ENCODE measurements around the gene PRKN.
"Not testable (repeated sequence)": the region's sequence is repeated elsewhere in the genome, so short reads cannot be mapped to it uniquely, and the experiment has no call there.

The PRKN gene

DNA sequence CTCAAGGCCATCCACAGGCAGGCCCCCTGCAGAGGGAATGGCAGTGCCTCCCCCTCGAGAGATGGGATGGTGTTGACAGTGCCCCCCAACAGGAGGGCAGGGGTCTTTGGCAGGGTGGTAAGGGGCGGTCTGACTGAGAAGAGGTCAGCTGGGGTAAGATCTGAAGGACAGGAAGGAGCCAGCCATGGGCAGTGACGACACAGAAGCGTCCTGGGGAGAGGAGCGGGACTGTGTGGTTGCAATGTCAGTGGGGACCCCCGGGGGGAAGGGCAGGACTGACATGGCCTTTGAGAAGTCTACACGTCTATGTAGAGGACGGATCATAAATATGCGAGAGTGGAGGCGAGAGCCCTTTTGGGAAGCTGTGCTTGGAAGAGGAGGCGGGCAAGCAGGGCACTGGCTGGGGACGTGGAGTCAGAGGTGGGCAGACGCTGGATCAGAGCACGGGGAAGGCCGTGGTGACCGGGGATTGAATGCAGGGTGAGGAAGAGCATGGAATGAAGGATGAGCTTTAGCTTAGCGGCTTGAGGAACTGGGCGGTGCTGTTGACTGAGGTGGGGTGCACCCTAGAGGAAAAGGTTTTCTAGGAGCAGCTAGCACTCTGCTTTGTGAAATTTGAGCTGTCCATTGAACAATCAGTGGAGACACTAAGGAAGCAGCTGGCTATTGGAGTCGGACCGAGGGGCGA, 1371.3 kb downstream of the PRKN start:
- no peak for DNase-seq (ENCODE audit: low read depth in 2 of 2)

DNA sequence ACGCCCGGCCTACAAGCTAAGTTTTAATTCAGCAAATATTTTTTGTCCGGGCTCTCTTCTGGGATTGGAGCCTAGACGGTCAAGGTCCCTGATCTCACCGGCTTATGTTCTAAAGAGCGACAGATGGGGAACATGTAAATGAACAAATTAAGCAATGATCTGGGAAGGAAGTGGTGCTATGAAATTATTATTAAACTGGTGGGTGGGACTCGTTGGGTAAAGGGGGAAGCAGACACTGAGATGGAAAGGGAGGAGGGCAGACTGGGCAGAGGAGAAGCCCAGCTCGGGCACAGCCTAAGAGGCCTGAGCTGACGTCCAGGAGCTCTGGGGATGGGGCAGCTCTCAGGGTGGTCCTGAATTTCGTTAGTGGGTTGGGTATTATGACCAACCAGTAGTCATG, 1371.9 kb downstream of the PRKN start:
- DNase-seq (ENCODE audit: low read depth in 2 of 2): no peak

DNA sequence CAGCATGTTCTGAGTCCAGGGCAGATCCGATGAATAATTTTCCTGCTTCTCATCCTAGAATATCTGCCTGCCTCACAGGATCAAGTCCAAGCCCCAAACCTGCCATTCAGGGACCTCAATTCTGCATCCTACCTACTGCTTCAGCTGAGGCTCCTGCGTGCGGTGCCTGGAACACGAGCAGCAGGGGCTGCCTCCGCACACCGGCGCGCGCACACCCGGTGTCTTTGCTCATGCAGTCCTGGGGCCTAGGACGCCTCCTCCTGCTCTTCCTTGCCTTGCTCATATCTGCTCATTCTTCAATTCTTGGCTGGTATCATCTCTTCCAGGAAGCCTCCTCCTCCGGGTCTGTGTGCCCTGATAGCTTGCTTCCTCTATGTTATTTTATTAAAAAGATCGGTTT, 1372.6 kb downstream of the PRKN start:
- DNase-seq (ENCODE audit: low read depth in 2 of 2): no peak

DNA sequence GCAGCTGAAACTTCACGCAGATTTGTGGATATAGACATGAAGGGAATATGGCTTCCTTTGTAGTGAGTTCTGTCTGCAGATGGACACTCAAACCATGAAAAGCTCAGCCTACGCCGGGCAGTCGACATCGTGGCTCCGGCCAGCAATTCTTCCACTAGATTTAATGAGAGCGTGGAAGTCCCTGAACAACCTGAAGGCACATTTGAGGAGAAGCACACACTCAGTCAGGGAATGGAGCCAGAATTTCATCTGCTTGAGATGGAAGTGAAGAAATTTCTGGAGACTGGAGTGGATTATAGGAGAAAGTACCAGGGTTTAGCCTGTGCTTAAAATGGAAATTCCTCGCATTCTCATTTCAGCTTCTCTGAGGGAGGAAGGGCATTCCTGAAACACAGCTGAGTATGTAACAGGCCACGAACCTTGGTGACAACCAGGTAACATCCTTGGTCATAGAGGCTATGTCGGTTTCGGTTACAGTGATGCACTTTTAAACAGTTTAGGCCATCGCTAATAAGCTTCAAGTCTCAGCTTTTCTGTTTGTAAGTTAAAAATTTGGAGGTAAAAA, 1373.2 kb downstream of the PRKN start:
- DNase-seq (ENCODE audit: low read depth in 2 of 2): no peak

DNA sequence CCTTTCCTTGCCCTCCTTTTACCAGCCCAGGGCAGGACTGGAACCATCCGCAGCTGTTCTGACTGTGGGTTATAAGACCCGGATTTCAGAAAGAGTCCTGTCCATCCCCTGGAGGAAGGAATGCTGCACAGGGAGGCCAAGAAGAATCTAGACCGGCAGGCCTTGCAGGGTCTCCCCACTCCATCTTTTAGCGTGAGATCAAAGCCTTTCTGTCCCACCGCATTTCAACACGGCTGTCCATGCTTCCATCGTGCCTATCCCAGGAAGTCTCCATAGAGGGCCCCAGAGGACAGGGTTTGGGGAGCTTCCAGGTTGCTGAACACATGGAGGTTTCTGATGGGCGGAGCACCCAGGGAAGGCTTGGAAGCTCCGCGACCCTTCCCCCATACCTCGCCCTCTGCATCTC, 1374.4 kb downstream of the PRKN start:
- DNase-seq (ENCODE audit: low read depth in 2 of 2): no peak

DNA sequence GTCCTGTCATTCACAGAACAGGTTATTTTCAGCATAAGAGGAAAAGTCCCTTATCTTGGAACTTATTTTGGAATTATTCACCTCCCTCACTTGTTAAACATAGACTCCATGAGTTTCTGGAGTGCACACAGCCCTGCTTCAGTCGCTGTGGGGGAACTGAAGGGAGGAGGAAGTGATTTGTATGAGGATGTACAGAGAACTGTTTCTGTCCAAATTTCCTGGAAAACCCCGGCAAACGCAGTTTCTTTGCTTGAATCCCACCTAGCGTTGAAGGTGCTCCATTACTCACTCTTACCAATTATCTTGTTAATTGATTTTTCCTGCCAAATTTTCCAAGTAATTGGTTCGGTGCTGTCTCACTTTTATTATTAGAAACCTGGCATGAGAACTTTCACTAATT, 1375.7 kb downstream of the PRKN start:
- no peak for DNase-seq (ENCODE audit: low read depth in 2 of 2)

DNA sequence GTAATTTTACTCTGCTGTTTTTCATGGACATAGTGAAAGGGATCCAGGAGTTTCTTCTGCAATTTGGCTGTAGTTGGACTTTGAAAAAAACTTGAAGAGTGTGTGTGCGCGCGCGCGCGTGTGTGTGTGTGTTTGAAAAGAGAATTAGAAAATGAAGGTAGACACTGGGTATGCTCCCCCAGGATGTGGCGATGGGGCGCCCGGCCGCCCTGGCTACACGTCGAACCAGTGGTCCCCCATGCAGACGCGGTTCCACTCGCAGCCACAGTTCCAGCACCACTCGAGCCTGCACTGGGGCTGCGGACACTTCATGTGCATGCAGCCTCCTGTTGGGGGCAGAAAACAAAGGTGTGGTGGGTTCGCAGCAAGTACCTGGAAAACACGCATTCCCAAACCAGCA, 1377.7 kb downstream of the PRKN start:
- no peak for DNase-seq (ENCODE audit: low read depth in 2 of 2)

DNA sequence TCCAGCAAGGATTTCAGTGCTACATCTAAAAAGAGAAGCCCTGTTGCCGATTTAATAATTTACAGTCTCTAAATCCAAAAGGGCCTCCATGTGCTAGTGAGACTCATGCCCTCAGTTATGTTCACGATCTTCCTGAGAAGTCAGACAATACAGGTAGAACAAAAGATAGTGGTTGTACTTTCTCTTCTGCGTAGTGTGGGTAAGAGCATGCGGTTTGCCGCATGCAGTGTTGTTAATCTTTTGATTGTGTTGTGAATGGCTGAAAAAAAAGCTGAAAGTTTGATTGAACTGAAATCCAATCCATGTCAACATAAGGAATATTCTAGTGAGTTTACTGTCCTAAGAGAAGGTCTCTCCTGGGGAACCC, 1379.0 kb downstream of the PRKN start:
- no peak for DNase-seq (ENCODE audit: low read depth in 2 of 2)

DNA sequence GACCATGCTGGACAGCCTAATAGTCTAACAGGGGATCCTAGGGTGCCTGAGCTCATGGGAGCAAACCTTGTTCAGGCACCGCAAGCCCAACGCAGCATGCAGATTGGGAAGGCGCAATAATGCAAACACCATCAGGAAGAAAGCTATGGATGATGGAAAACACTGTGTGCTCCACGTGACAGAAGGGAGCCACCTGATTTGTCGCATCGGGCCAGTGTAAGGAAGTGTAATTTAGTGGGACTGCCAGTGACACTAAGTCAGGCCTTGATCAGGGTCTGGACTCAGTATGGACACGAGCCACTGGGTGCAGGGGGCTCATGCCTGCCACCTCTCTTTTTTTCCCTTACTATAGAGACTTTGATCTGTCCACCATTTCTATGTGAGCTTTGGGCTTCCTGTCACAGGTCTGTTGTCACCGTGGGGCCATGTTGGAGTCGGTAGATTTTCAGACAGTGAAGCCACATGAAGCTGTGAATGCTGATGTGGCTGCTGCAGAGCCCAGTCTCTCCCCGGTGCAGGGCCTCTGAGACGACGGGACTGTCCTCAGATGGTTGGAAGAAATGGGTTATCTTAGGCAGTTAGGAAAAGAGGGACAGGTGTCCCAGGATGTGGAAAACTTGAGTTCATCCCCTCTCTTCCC, 1379.5 kb downstream of the PRKN start:
- no peak for DNase-seq (ENCODE audit: low read depth in 2 of 2)

DNA sequence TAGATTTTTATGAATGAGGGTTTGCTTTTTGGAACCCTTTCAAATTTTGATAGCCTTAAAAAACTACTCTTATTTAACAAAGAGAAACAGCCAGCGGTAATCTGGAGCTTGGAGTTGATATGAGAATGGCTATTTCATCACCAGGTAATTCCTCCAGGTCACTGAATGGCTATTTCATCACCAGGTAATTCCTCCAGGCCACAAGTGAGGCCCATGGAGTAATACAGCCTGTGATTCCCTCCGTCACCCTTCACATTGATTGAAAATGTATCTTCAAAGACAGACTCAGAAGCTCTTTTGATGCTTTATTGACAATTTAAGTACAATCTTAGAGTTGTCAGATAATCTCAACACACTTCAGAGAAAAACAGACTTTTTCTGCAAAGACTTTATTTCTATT, 1380.4 kb downstream of the PRKN start:
- no peak for DNase-seq (ENCODE audit: low read depth in 2 of 2)

DNA sequence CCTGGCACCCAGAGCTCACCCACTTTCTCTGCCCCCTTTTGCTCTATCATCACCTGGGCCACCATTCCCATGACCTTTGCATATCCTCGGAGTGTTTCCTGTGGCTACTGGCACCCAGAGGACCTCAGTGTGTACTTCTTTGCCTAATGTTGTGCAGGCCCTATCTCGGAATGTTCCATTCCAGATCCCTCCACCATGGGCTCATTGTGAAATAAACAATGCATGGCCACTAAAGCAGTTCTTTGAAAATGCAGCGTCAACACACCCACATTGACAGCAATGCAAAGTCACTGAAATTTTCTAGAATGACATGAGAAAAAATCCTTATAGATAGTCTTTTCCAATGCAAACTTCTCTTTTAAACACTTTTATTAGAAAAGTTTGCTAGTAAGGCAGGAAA, 1380.8 kb downstream of the PRKN start:
- no peak for DNase-seq (ENCODE audit: low read depth in 2 of 2)

DNA sequence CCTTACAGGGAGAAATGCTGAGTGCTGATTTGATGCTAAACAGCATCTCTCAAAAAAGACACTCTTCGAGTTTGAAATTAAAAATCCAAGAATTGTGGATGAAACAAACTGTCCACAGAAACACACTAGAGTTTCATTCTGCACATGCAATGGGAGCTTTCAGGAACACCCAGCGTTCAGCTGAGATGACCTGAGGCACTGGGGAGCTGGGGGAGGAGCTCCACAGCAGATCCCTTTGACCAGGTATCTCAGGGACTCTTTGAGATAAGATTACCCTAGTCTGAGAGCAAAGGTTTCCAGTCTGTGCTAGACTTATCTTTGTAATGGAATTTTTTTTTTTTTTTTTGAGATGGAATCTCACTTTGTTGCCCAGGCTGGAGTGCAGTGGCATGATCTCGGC, 1382.9 kb downstream of the PRKN start:
- DNase-seq (ENCODE audit: low read depth in 2 of 2): no peak

DNA sequence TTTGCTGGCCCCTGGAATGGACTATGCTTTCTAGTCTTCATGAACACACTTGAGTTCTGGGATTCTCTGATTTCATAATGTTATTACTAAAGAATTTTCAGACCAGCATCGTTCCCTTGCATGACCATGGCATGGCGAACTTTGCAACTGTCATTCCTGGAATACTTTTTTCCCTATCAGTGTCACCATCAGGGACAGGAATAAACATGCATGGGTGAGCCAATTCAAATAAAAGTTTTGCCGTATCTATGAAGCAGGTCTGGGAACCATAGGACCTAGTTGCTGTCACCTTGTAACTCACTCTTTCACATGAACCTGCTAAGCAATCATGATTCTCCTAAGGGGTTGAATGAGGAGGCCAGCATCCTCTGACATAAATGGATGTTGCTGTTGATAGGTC, 1385.5 kb downstream of the PRKN start:
- no peak for DNase-seq (ENCODE audit: low read depth in 2 of 2)

DNA sequence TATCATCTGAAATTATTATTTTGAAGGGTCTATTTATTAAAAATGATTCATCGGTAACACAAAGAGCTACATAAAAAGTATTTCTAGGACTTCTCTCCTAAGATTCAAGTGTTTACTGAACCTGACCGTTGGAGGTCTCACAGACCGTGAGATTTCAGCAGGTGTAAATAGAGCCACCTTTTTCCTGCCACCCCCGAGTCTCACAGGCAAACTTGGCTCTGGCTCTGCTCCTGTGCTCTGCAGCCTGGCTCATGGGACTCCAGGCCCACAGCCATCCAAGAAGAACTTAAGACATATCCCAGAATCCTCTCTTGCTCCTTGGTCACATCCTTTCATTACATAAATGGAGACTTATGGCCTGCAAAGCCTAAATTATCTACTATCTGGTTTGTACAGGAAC, 1385.9 kb downstream of the PRKN start:
- no peak for DNase-seq (ENCODE audit: low read depth in 2 of 2)

DNA sequence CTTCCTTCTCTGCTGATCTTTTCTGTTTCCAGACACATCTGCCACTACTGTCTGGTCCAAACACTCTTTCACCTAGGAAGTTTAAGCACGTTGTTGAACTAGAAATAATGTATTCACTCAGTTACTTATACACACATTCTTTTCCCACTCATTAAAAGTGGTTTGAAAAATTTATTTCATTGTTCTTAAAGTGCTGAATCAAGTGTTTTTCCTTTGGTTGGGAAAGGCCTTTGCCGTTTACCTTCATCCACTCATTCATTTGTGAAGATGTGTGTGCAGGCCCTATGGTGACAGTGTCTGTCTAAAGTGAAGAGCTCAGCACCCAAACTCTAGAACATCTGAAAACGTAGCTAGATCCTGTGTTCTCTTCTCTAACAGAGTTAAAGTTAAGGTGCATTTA, 1389.6 kb downstream of the PRKN start:
- DNase-seq (ENCODE audit: low read depth in 2 of 2): no peak

DNA sequence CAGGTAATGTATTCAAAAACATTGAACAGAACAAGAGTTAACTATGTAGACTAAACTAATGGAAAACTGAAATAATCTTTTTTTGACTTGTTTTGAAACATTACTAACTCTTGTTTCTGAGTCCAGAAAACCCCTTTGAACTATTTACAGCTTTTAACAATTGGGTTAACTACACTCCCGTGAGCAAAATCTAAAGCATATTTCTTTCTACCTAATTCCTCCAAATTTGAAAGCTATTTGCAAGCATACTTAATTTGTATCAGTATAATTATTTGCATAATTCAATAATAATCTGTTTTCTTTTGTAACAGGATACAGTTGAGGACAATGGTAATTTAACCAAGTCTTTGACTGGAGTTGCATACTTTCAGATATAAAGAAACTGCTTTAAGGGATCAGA, 1391.1 kb downstream of the PRKN start:
- DNase-seq (ENCODE audit: low read depth in 2 of 2): no peak

DNA sequence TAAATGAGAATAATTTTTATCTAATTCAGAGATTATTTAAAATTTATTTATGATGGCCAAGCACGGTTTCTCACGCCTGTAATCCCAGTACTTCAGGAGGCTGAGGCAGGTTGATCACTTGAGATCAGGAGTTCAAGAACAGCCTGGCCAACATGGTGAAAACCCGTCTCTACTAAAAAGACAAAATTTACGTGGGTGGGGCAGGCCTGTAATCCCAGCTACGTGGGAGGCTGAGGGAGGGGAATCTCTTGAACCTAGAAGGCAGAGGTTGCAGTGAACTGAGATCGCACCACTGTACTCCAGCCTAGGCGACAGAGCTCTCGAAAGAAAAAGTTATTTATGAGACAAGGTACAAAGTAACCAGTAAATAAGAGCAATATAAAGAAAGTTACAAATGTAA, 1394.2 kb downstream of the PRKN start:
- DNase-seq (ENCODE audit: low read depth in 2 of 2): no peak

DNA sequence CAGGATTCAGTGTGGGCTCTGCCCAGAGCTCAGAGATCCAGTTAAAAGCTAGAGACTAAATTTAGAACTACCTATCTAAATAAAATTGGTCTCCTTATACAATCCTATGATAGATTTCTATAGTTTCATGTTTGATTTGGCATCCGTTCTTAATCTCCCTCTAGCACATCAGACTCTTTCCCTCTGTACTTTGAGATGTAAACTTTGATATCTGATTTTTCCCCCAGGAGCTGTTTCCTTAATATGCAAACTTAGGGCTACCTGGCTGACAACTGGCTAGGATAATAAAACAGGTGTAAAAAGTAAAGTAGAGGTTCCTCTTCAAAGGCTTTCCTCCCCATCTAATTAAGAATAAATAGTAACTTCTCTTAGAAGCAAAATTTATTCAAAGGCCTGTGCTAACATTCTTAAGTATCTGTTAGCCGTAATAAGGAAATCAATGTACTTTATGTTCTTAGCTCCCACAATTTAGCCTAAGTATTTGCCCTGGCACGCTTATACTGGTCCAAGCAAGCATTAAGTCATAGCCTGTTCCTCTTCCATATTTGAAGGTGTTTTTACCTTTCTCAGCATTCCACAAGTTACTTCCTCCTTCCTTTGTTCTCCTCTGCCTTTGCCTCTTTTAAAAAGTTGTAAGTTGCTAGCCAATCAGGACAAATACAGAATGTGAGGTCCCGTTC, 1396.0 kb downstream of the PRKN start:
- not testable (repeated sequence) for DNase-seq (ENCODE audit: low read depth in 2 of 2)

DNA sequence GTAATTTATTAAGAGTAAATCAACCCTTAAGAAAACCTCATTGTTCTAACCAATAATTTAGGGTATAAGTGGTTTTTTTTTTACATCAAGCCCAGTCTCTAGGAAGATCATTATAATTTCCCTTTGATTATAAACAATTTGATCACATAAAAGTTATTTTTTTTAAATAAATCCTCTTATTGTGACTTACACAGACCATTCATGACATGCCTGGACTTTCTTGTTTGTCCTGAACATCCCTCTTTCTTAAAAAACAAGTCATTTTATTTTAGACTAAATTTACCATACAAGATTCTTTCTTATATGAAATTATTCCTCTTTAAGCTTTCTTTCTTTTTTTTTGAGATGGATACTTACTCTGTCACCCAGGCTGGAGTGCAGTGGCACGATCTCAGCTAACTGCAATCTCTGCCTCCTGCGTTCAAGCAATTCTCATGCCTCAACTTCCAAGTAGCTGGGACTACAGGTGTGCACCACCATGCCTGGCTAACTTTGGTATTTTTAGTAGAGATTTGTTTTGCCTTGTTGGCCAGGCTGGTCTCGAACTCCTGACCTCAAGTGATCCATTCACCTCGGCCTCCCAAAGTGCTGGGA, 1400.1 kb downstream of the PRKN start:
- DNase-seq (ENCODE audit: low read depth in 2 of 2): no peak

DNA sequence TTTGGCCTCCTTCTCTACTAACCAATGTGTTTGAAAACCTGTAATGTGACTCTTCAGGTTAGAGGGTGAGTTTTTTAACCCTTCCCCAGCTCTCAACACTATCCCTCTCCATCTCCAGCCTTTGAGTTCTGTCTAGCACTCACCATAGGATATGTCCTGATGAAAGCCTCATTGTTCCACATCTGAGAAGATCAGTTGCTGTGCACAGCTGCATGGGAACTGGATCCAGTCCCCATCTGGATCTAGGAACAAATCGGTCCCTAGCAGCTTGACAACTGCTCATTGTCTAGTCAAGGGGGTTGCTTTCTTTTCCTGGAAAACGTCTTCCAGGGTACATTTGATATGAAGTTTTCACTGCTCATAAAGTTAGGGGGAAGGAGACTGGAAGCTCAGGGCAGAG, 1408.3 kb downstream of the PRKN start:
- no peak for DNase-seq (ENCODE audit: low read depth in 2 of 2)

DNA sequence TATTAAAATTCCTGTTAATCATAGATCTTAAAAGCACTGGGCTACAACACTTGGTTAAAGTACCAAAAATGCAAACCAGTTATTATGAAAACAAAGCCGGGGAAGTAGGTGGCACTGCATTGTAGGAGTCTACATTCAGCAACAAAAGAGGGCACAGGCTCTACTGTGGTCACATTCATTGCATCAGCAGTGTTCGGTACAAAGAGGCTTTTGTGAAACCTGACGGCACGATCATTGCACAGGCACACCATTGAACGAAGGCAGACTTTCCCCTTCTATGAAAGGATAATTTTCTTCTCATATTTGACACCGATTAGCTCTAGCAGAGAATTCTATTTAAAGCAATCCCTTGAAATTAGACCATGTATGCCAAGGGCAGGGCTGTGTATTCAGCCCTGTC, 1409.1 kb downstream of the PRKN start:
- no peak for DNase-seq (ENCODE audit: low read depth in 2 of 2)

DNA sequence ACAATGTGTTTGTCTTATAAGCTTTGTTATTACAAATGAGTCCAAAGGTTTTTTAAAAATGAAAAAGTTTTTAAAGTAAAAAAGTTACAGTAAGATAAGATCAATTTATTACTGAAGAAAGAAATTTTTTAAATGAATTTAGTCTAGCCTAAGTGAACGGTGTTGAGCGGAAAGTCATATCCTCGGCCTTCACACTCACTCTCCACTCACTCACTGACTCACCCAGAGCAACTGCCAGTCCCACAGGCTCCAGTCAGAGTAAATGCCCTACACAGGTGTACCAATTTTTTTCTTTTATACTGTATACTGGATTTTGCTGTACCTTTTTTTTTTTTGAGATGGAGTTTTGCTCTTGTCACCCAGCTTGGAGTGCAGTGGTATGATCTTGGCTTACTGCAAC, 1411.0 kb downstream of the PRKN start:
- DNase-seq (ENCODE audit: low read depth in 2 of 2): no peak
